Loucy (cell line): ENCODE results near the gene CYP26B1.

Source experiments
- H2AFZ ChIP-seq: fragments of 200-600 bp; sonication (generic); 2 replicates; pipeline ENCODE4 v1.6.0; 2016; ENCODE audit warnings: antibody characterized with exemption, mild to moderate bottlenecking, low read length, moderate library complexity
- H3F3A ChIP-seq: fragments of 200-600 bp; 2 replicates; pipeline ENCODE4 v1.6.0; 2016; ENCODE audit warnings: antibody characterized with exemption, low read depth, mild to moderate bottlenecking
- H3K27me3 ChIP-seq: fragments of 200-600 bp; sonication (generic); 2 replicates; pipeline ENCODE4 v1.6.1; 2014; ENCODE audit warnings: low read length, mild to moderate bottlenecking; ENCODE audit not compliant: insufficient read depth, poor library complexity, severe bottlenecking
- H3K36me3 ChIP-seq: fragments of 200-600 bp; sonication (generic); 2 replicates; pipeline ENCODE4 v1.6.1; 2016; ENCODE audit warnings: low read length; ENCODE audit not compliant: insufficient read depth
- H3K4me1 ChIP-seq: fragments of 200-600 bp; sonication (generic); 2 replicates; pipeline ENCODE4 v1.5.1; 2014; ENCODE audit warnings: low read length, mild to moderate bottlenecking; ENCODE audit not compliant: insufficient read depth, poor library complexity, severe bottlenecking
- H3K4me2 ChIP-seq: fragments of 200-600 bp; sonication (generic); 2 replicates; pipeline ENCODE4 v1.6.0; 2014; ENCODE audit warnings: antibody characterized with exemption, low read length, low read depth, mild to moderate bottlenecking; ENCODE audit not compliant: poor library complexity, severe bottlenecking
- H3K4me3 ChIP-seq: fragments of 200-600 bp; sonication (generic); 2 replicates; pipeline ENCODE4 v1.5.1; 2014; ENCODE audit warnings: low read length, mild to moderate bottlenecking, mixed read lengths; ENCODE audit not compliant: poor library complexity, severe bottlenecking
- H3K79me2 ChIP-seq: fragments of 200-600 bp; sonication (generic); 2 replicates; pipeline ENCODE4 v1.6.1; 2014; ENCODE audit warnings: low read length; ENCODE audit not compliant: insufficient read depth
- H3K9ac ChIP-seq: fragments of 200-600 bp; sonication (generic); 2 replicates; pipeline ENCODE4 v1.6.0; 2014; ENCODE audit warnings: mild to moderate bottlenecking, low read depth, low read length, moderate library complexity; ENCODE audit not compliant: poor library complexity, severe bottlenecking
- H3K9me2 ChIP-seq: fragments of 200-600 bp; sonication (generic); replicated peaks from 2 replicates; pipeline ENCODE4 v1.6.1; 2016; ENCODE audit warnings: low read depth, low read length, mixed read lengths
- H3K9me3 ChIP-seq: fragments of 200-600 bp; sonication (generic); 2 replicates; pipeline ENCODE4 v1.6.1; 2014; ENCODE audit warnings: mild to moderate bottlenecking, antibody characterized with exemption, low read length, low read depth; ENCODE audit not compliant: insufficient read depth
- H4K20me1 ChIP-seq: fragments of 200-600 bp; sonication (generic); 2 replicates; pipeline ENCODE4 v1.6.0; 2014; ENCODE audit warnings: antibody characterized with exemption, low read length, mild to moderate bottlenecking; ENCODE audit not compliant: insufficient read depth, poor library complexity, severe bottlenecking
- EZH2phosphoT487 ChIP-seq: fragments of 200-600 bp; IDR thresholded peaks from 2 replicates; pipeline ENCODE4 v1.6.1; 2018; ENCODE audit warnings: antibody characterized with exemption, mild to moderate bottlenecking, moderate library complexity, borderline replicate concordance
- TF ChIP-seq, protein P1 (sequence below): fragments of 200-600 bp; sonication (generic); conservative IDR thresholded peaks from 2 replicates; pipeline ENCODE4 v1.5.1; 2014; ENCODE audit warnings: mild to moderate bottlenecking, antibody characterized with exemption, low read length

CYP26B1 gene

DNA sequence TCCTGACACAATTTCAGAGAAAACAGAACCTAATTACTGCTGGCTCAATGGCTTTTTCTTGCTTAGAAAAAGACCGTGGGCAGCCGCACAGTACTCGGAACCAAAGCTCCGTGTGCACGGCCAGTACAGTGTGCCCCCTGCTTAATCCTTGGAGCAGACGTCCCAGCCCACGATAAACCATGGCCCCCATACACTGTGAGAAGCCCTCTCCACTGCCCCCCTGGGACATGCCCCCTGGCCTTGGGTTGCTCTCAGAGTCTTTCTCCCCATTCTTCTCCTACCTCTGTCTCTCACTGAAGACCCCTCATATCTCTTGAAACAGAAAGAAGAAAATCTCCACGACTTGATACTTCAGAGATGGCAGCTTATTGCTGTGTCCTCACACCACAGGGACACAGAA, 44.0 kb downstream of the CYP26B1 start:
- Histone ChIP-seq H3K4me3 (no peak overlapping the region), H3K27me3 (no peaks in the 10 kb centered on the region), H3K79me2 (no peaks in the 10 kb centered on the region), H3F3A (no peaks in the 10 kb centered on the region), H3K9me3 (no peaks in the 10 kb centered on the region), H3K9ac (no peak overlapping the region), H3K4me2 (no peak overlapping the region), H3K9me2 (no peaks in the 10 kb centered on the region), H4K20me1 (no peaks in the 10 kb centered on the region), H2AFZ (no peak overlapping the region), H3K36me3 (no peaks in the 10 kb centered on the region), H3K4me1 (no peaks in the 10 kb centered on the region)
- TF ChIP-seq, protein P1, sequence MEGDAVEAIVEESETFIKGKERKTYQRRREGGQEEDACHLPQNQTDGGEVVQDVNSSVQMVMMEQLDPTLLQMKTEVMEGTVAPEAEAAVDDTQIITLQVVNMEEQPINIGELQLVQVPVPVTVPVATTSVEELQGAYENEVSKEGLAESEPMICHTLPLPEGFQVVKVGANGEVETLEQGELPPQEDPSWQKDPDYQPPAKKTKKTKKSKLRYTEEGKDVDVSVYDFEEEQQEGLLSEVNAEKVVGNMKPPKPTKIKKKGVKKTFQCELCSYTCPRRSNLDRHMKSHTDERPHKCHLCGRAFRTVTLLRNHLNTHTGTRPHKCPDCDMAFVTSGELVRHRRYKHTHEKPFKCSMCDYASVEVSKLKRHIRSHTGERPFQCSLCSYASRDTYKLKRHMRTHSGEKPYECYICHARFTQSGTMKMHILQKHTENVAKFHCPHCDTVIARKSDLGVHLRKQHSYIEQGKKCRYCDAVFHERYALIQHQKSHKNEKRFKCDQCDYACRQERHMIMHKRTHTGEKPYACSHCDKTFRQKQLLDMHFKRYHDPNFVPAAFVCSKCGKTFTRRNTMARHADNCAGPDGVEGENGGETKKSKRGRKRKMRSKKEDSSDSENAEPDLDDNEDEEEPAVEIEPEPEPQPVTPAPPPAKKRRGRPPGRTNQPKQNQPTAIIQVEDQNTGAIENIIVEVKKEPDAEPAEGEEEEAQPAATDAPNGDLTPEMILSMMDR = no peak
- TF ChIP-seq EZH2phosphoT487 = no peak

- H2AFZ ChIP-seq = no peak overlapping the region
- no peaks in the 10 kb centered on the region for H3K9me3 ChIP-seq
- H3F3A ChIP-seq = no peaks in the 10 kb centered on the region
- TF ChIP-seq, protein P1 = no peak
- no peak for TF ChIP-seq EZH2phosphoT487
- H4K20me1 ChIP-seq = no peaks in the 10 kb centered on the region
- no peak overlapping the region for H3K9ac ChIP-seq
- no peak overlapping the region for H3K4me2 ChIP-seq
- no peak overlapping the region for H3K4me3 ChIP-seq
- no peaks in the 10 kb centered on the region for H3K4me1 ChIP-seq
- no peaks in the 10 kb centered on the region for H3K9me2 ChIP-seq
- no peaks in the 10 kb centered on the region for H3K79me2 ChIP-seq
- no peaks in the 10 kb centered on the region for H3K36me3 ChIP-seq
- H3K27me3 ChIP-seq = no peaks in the 10 kb centered on the region
Observed at GRCh38 chr2:72103161-72103560, 44.5 kb downstream of the CYP26B1 start.

DNA sequence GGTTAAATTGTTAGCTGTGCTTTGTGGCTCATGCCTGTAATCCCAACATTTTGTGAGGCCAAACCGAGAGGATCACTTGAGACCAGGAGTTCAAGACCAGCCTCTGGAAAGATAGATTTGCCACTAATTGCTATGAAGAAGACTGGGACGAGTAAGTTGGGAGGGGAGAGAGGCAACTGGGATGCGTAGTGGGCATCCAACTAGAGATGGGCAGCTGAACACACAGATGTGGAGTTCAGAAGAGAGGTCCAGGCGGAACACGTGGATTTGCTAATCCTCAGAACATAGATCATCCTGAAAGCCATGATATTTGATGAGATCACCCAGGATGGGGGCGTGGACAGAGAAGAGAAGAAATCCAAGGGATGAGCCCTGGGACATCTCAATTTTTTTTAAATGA, 48.7 kb downstream of the CYP26B1 start:
- H3K79me2 ChIP-seq = no peaks in the 10 kb centered on the region
- no peak overlapping the region for H2AFZ ChIP-seq
- H3K4me2 ChIP-seq = no peak overlapping the region
- no peaks in the 10 kb centered on the region for H3F3A ChIP-seq
- H3K4me3 ChIP-seq = no peak overlapping the region
- H3K9me3 ChIP-seq = no peaks in the 10 kb centered on the region
- no peaks in the 10 kb centered on the region for H4K20me1 ChIP-seq
- no peaks in the 10 kb centered on the region for H3K4me1 ChIP-seq
- no peaks in the 10 kb centered on the region for H3K36me3 ChIP-seq
- H3K9ac ChIP-seq = no peak overlapping the region
- TF ChIP-seq EZH2phosphoT487 = no peak
- TF ChIP-seq, protein P1 = no peak
- H3K9me2 ChIP-seq = no peaks in the 10 kb centered on the region
- no peaks in the 10 kb centered on the region for H3K27me3 ChIP-seq
